A673 (cell line): ENCODE measurements around the gene CERKL. TPM values are rescaled to one million over a fixed set of nuclear protein-coding genes. Genes with fewer than 3 reads are reported as not detected.
A peak's percentile ranks its signal among the peaks of the same experiment; 100 is the strongest.

ENCODE experiments used
- BruUV-seq: library from RNA; stranded (reverse); fragments of 400-500 nt; replicated peaks from 2 replicates; lab custom pipeline; 2021; lab: Mats Ljungman, UMichigan
- CTCF ChIA-PET: fragments of 300-600 bp; sonication (Branson Sonifier 250); formaldehyde crosslinking; loops from one replicate; lab custom pipeline; 2022; ENCODE audit warnings: antibody characterized with exemption; lab: Charles Lee
- POLR2A ChIA-PET: fragments of 300-600 bp; sonication (Branson Sonifier 250); formaldehyde crosslinking; loops from one replicate; lab custom pipeline; 2022; ENCODE audit warnings: antibody characterized with exemption; ENCODE audit not compliant: low non-redundant PET; lab: Charles Lee
- DNase-seq: peaks from one replicate; pipeline ENCODE4 v3.0.0-alpha.2; 2015; ENCODE audit warnings: low spot score
- H3K27ac ChIP-seq: fragments of 200-600 bp; sonication (generic); 2 replicates; pipeline ENCODE4 v1.5.1; 2016; ENCODE audit warnings: mixed run types, low read depth, mild to moderate bottlenecking, mixed read lengths, antibody characterized with exemption, low read length; ENCODE audit not compliant: poor library complexity, severe bottlenecking
- H3K27me3 ChIP-seq: fragments of 200-600 bp; sonication (generic); replicated peaks from 2 replicates; pipeline ENCODE4 v1.6.1; 2017; ENCODE audit warnings: mixed run types, low read depth, mild to moderate bottlenecking, mixed read lengths, antibody characterized with exemption, low read length; ENCODE audit not compliant: insufficient read depth, poor library complexity
- H3K36me3 ChIP-seq: fragments of 200-600 bp; sonication (generic); 2 replicates; pipeline ENCODE4 v1.6.1; 2016; ENCODE audit warnings: mixed run types, mild to moderate bottlenecking, mixed read lengths, antibody characterized with exemption, low read length; ENCODE audit not compliant: insufficient read depth, poor library complexity, severe bottlenecking
- H3K4me1 ChIP-seq: fragments of 200-600 bp; sonication (generic); 2 replicates; pipeline ENCODE4 v1.6.1; 2017; ENCODE audit warnings: mixed run types, mild to moderate bottlenecking, mixed read lengths, antibody characterized with exemption, low read length; ENCODE audit not compliant: insufficient read depth, poor library complexity, severe bottlenecking
- H3K4me3 ChIP-seq: fragments of 200-600 bp; sonication (generic); 2 replicates; pipeline ENCODE4 v1.5.1; 2016; ENCODE audit warnings: low read depth, mixed run types, mild to moderate bottlenecking, mixed read lengths, low read length; ENCODE audit not compliant: poor library complexity, severe bottlenecking
- H3K9me3 ChIP-seq: fragments of 200-600 bp; sonication (generic); 2 replicates; pipeline ENCODE4 v1.6.1; 2016; ENCODE audit warnings: mixed run types, low read depth, mild to moderate bottlenecking, mixed read lengths, antibody characterized with exemption, low read length; ENCODE audit not compliant: poor library complexity, severe bottlenecking
- CTCF ChIP-seq: fragments of 300-800, 200-600 bp; sonication (generic); conservative IDR thresholded peaks from 2 replicates; pipeline ENCODE4 v1.5.1; 2017; ENCODE audit warnings: low read depth, mild to moderate bottlenecking, antibody characterized with exemption, low read length, moderate library complexity, mixed read lengths
- EZH2 ChIP-seq: fragments of 200-600 bp; sonication (generic); IDR thresholded peaks from 2 replicates; pipeline ENCODE4 v1.6.1; 2017; ENCODE audit warnings: borderline replicate concordance, low read depth, mild to moderate bottlenecking, mixed read lengths, antibody characterized with exemption, low read length; ENCODE audit not compliant: poor library complexity, severe bottlenecking
- intact Hi-C: fragments of 100-400 bp; cut with micrococcal nuclease; formaldehyde crosslinking; loops from one replicate; pipeline ENCODE4 v1.10.0; 2022; ENCODE audit not compliant: unreplicated experiment
- total RNA-seq: library from RNA; stranded (reverse); gene quantifications from 2 replicates; pipeline ENCODE4 v1.2.3, GENCODE V29; 2021

Gene CERKL
- total RNA-seq, 1 experiment from 2014 or later, result 0.75 TPM

GRCh38 chr2:181586569-181587081, 70.3 kb downstream of the CERKL start:
- no peak overlapping the region for H3K4me3 ChIP-seq
- TF ChIP-seq EZH2, result no peak
- TF ChIP-seq CTCF, result no peak
- intact Hi-C loops, result no loop called here
- DNase-seq, result no peak
- H3K9me3 ChIP-seq, result no peaks in the 10 kb centered on the region
- ChIA-PET CTCF (no interaction called here), POLR2A (no interaction called here)
- no peaks in the 10 kb centered on the region for H3K4me1 ChIP-seq
- no peaks in the 10 kb centered on the region for H3K36me3 ChIP-seq
- no peaks in the 10 kb centered on the region for H3K27me3 ChIP-seq
- BruUV-seq, result no TSS peak
- H3K27ac ChIP-seq, result no peak overlapping the region

- intact Hi-C loops, result no loop called here
- no TSS peak for BruUV-seq
- DNase-seq, result no peak
- no peak for TF ChIP-seq EZH2
- no peak for TF ChIP-seq CTCF
- ChIA-PET POLR2A (no interaction called here), CTCF (no interaction called here)
- Histone ChIP-seq H3K36me3 (no peaks in the 10 kb centered on the region), H3K27ac (no peak overlapping the region), H3K4me3 (no peak overlapping the region), H3K9me3 (no peaks in the 10 kb centered on the region), H3K4me1 (no peaks in the 10 kb centered on the region), H3K27me3 (no peaks in the 10 kb centered on the region)
These were observed 71.2 kb downstream of the CERKL start for GRCh38 chr2:181585732-181586131.

GRCh38 chr2:181581534-181581933, 75.4 kb downstream of the CERKL start:
- no TSS peak for BruUV-seq
- H3K27ac ChIP-seq, result no peak overlapping the region
- CTCF ChIA-PET, result no interaction called here
- no peak overlapping the region for H3K4me3 ChIP-seq
- no peaks in the 10 kb centered on the region for H3K36me3 ChIP-seq
- DNase-seq, result no peak
- intact Hi-C loops, result no loop called here
- H3K27me3 ChIP-seq, result no peaks in the 10 kb centered on the region
- 0 out of 2 replicates have a peak, but pooled peaks have one; percentile 17 for TF ChIP-seq CTCF
- TF ChIP-seq EZH2, result no peak
- H3K9me3 ChIP-seq, result no peaks in the 10 kb centered on the region
- POLR2A ChIA-PET, result no interaction called here
- no peaks in the 10 kb centered on the region for H3K4me1 ChIP-seq
